ENCODE data around the gene LYRM4.

Gene LYRM4

GRCh38 chr6:5100806-5101205 is 159.9 kb downstream of the LYRM4 start:
- no peak overlapping the region for H3K4me2 ChIP-seq (ENCODE audit: low read length)
- H3K4me1 ChIP-seq (ENCODE audit: insufficient read depth, low read length, severe bottlenecking): no peaks in the 10 kb centered on the region
- no peak for TF ChIP-seq CTCF (IDR thresholded peaks at IDR 0.05; ENCODE audit: low read length)
- no peak for TF ChIP-seq EZH2 (IDR thresholded peaks at IDR 0.05; ENCODE audit: borderline replicate concordance, low read length)
- no peaks in the 10 kb centered on the region for H4K20me1 ChIP-seq (ENCODE audit: insufficient read depth, low read length)
- no peaks in the 10 kb centered on the region for H3K9me3 ChIP-seq (ENCODE audit: low read length)
- no peaks in the 10 kb centered on the region for H3F3A ChIP-seq (ENCODE audit: insufficient read depth, low read length)
- H3K36me3 ChIP-seq (ENCODE audit: insufficient read depth, low read length): no peaks in the 10 kb centered on the region
- H2AFZ ChIP-seq (ENCODE audit: low read length): no peak overlapping the region
- no peak overlapping the region for H3K4me3 ChIP-seq (ENCODE audit: low read depth, low read length, poor library complexity, severe bottlenecking)
- no peaks in the 10 kb centered on the region for H3K27me3 ChIP-seq (ENCODE audit: insufficient read depth, low read length)
- H3K9ac ChIP-seq (ENCODE audit: low read length): no peak overlapping the region
- no peaks in the 10 kb centered on the region for H3K9me2 ChIP-seq (ENCODE audit: low read depth, low read length)
- no peak overlapping the region for H3K27ac ChIP-seq (ENCODE audit: low read depth, low read length, poor library complexity, severe bottlenecking)
- no peaks in the 10 kb centered on the region for H3K79me2 ChIP-seq (ENCODE audit: insufficient read depth, low read length)

GRCh38 chr6:5099537-5099936 is 161.2 kb downstream of the LYRM4 start:
- no peaks in the 10 kb centered on the region for H3K27me3 ChIP-seq (ENCODE audit: insufficient read depth, low read length)
- TF ChIP-seq EZH2 (IDR thresholded peaks at IDR 0.05; ENCODE audit: borderline replicate concordance, low read length): no peak
- TF ChIP-seq CTCF (IDR thresholded peaks at IDR 0.05; ENCODE audit: low read length): no peak
- H3K9me3 ChIP-seq (ENCODE audit: low read length): no peaks in the 10 kb centered on the region
- no peak overlapping the region for H3K9ac ChIP-seq (ENCODE audit: low read length)
- no peak overlapping the region for H3K4me2 ChIP-seq (ENCODE audit: low read length)
- H3K79me2 ChIP-seq (ENCODE audit: insufficient read depth, low read length): no peaks in the 10 kb centered on the region
- no peak overlapping the region for H2AFZ ChIP-seq (ENCODE audit: low read length)
- H3F3A ChIP-seq (ENCODE audit: insufficient read depth, low read length): no peaks in the 10 kb centered on the region
- no peak overlapping the region for H3K27ac ChIP-seq (ENCODE audit: low read depth, low read length, poor library complexity, severe bottlenecking)
- no peaks in the 10 kb centered on the region for H3K9me2 ChIP-seq (ENCODE audit: low read depth, low read length)
- no peaks in the 10 kb centered on the region for H4K20me1 ChIP-seq (ENCODE audit: insufficient read depth, low read length)
- no peaks in the 10 kb centered on the region for H3K4me1 ChIP-seq (ENCODE audit: insufficient read depth, low read length, severe bottlenecking)
- H3K4me3 ChIP-seq (ENCODE audit: low read depth, low read length, poor library complexity, severe bottlenecking): no peak overlapping the region
- no peaks in the 10 kb centered on the region for H3K36me3 ChIP-seq (ENCODE audit: insufficient read depth, low read length)

GRCh38 chr6:5098501-5099270 is 162.1 kb downstream of the LYRM4 start:
- H4K20me1 ChIP-seq (ENCODE audit: insufficient read depth, low read length): no peaks in the 10 kb centered on the region
- H3K9me3 ChIP-seq (ENCODE audit: low read length): no peaks in the 10 kb centered on the region
- TF ChIP-seq CTCF (IDR thresholded peaks at IDR 0.05; ENCODE audit: low read length): no peak
- no peak overlapping the region for H2AFZ ChIP-seq (ENCODE audit: low read length)
- H3K4me1 ChIP-seq (ENCODE audit: insufficient read depth, low read length, severe bottlenecking): no peaks in the 10 kb centered on the region
- no peaks in the 10 kb centered on the region for H3F3A ChIP-seq (ENCODE audit: insufficient read depth, low read length)
- H3K9ac ChIP-seq (ENCODE audit: low read length): no peak overlapping the region
- no peaks in the 10 kb centered on the region for H3K9me2 ChIP-seq (ENCODE audit: low read depth, low read length)
- H3K4me2 ChIP-seq (ENCODE audit: low read length): no peak overlapping the region
- no peak overlapping the region for H3K27ac ChIP-seq (ENCODE audit: low read depth, low read length, poor library complexity, severe bottlenecking)
- no peaks in the 10 kb centered on the region for H3K27me3 ChIP-seq (ENCODE audit: insufficient read depth, low read length)
- no peak overlapping the region for H3K4me3 ChIP-seq (ENCODE audit: low read depth, low read length, poor library complexity, severe bottlenecking)
- H3K79me2 ChIP-seq (ENCODE audit: insufficient read depth, low read length): no peaks in the 10 kb centered on the region
- no peaks in the 10 kb centered on the region for H3K36me3 ChIP-seq (ENCODE audit: insufficient read depth, low read length)

Data from OCI-LY1 (cell line).